Psoas muscle (tissue), 8 donors: ENCODE data around the gene ARHGEF28. TPM values are rescaled to one million over a fixed set of nuclear protein-coding genes. Genes with fewer than 3 reads are reported as not detected.

Experiments
- ATAC-seq, 4 donors: fragments of 200-7000 bp; cut with Tn5 transposase; one replicate each; pipeline ENCODE4 v1.9.1; 2020; ENCODE audit warnings: moderate library complexity in 3 of 4, mild to moderate bottlenecking in 2 of 4
- DNase-seq, 2 donors: peaks; one replicate each; pipeline ENCODE4 v3.0.0-alpha.2; 2020
- H3K27ac ChIP-seq: fragments of 200-600 bp; one replicate; pipeline ENCODE4 v1.8.0; 2022
- H3K27me3 ChIP-seq, 3 donors: fragments of 200-600 bp in 1 of 3; one replicate each; pipeline versions ENCODE4 v1.6.1 to v1.8.0; 2013 to 2022; ENCODE audit warnings: low read length in 2 of 3, mild to moderate bottlenecking in 2 of 3, moderate library complexity in 1 of 3; ENCODE audit not compliant: insufficient read depth in 3 of 3
- H3K36me3 ChIP-seq, 2 donors: fragments of 200-600 bp in 1 of 2; one replicate each; pipeline versions ENCODE4 v1.6.1 to v1.8.0; 2013 to 2022; ENCODE audit warnings: low read depth in 1 of 2, mild to moderate bottlenecking in 1 of 2, moderate library complexity in 1 of 2; ENCODE audit not compliant: insufficient read depth in 1 of 2
- H3K4me1 ChIP-seq: fragments of 200-600 bp; one replicate; pipeline ENCODE4 v1.8.0; 2022
- H3K4me3 ChIP-seq: fragments of 200-600 bp; one replicate; pipeline ENCODE4 v1.8.0; 2022; ENCODE audit warnings: mild to moderate bottlenecking
- H3K9me3 ChIP-seq: fragments of 200-600 bp; one replicate; pipeline ENCODE4 v1.8.0; 2022
- WGBS, 3 donors: extraction: QIAGEN DNeasy Blood & Tissue Kit; methylation state at CpG; one replicate each; pipeline versions ENCODE4 v1.1.6 to v1.1.7; 2013; 5-methylcytosine and 5-hydroxymethylcytosine counted together
- intact Hi-C, 2 donors: fragments of 100-400 bp; cut with DNase I; formaldehyde crosslinking; loops; one replicate each; pipeline versions ENCODE4 v1.11.0 to v1.14.2; 2022
- polyA plus RNA-seq, 3 donors: library from polyadenylated mRNA; stranded (reverse); fragments of 200-250 nt; gene quantifications; one replicate each; pipeline ENCODE4 v1.2.3, GENCODE V29; 2013
- total RNA-seq, 4 donors: library from RNA; stranded (reverse); fragmentation: NEBNext Ultra II Directional in 2 of 4; extraction: Animal tissue kit (Norgen Biotek cat#: 25700) in 2 of 4; gene quantifications; one replicate each; pipeline versions ENCODE4 v1.2.1 to v1.2.4, GENCODE V29; 2021 to 2023
- TF ChIP-seq, protein P1 (sequence below): fragments of 200-600 bp; IDR thresholded peaks from one replicate; pipeline ENCODE4 v1.8.0; 2022; ENCODE audit warnings: antibody characterized with exemption
- donor health status: healthy with polysubstance abuse.
- donor health status: DM: no; HTN: no; CAD: no; lungs with moderate emphysema.
- donor health status: Bipolar disorder and iron deficiency.
- donor health status: healthy.
- donor health status: DM: yes; HTN: yes; CAD: no.
- donor health status: DM: no; HTN: no; CAD: no.
- donor health status: DM: no; HTN: no; CAD: no.
- donor health status: DM: yes; HTN: yes; CAD: no.

The ARHGEF28 gene
- total and polyA plus RNA-seq, 7 donors: 0.39 to 1.3 (median 1.00) TPM

DNA sequence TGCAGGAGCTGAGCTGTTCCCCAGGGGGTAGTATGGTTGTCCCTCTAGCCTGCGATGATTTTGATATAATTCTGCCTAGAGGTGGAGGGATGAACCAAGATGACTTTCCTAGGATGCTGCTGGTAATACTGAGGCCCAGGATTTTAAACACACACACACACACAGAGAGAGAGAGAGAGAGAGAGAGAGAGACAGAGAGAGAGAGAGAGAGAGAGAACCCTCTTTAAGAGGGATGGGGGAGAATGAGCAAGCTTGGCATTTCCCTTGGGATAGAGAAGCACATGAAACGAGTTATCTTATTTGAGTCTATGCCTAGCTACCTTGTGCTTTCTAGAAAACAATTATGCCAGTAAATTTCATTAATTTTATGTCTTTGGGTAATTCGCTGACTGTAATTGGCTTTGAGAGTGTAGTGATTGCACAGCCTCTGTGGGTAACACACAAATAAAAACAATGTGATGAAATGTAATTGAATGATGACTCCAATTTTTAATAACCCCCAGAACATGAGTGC lies 338.4 kb downstream of the ARHGEF28 start:
- no peaks in the 10 kb centered on the region for H3K27me3 ChIP-seq

DNA sequence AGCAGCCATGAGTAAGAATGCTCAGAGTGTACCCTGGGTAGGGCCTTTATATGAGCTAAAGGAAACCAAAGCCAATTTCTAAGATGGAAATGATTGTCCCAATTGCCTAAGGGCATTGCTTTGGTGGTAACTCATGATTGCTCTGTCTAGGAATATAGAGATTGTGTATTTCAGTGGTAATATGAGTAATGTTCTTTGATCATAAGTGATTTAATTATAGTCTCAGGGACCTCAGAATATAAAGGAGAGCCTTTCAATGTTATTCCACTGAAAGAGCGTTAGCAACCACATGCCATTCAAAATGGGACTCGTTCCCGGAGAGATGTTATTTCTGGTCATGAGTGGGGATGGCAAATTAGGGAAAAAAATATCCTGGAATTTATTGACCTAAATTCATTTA lies 340.5 kb downstream of the ARHGEF28 start:
- Histone ChIP-seq H3K36me3 (no peaks in the 10 kb centered on the region), H3K27ac (no peak overlapping the region), H3K9me3 (no peaks in the 10 kb centered on the region), H3K4me3 (no peak overlapping the region), H3K27me3 (no peaks in the 10 kb centered on the region), H3K4me1 (no peaks in the 10 kb centered on the region)
- ATAC-seq: no peak
- WGBS, 3 donors: 54 to 66% (median 62%) methylated on average over 3 of the region's 3 CpGs
- no peak for DNase-seq
- TF ChIP-seq, protein P1, sequence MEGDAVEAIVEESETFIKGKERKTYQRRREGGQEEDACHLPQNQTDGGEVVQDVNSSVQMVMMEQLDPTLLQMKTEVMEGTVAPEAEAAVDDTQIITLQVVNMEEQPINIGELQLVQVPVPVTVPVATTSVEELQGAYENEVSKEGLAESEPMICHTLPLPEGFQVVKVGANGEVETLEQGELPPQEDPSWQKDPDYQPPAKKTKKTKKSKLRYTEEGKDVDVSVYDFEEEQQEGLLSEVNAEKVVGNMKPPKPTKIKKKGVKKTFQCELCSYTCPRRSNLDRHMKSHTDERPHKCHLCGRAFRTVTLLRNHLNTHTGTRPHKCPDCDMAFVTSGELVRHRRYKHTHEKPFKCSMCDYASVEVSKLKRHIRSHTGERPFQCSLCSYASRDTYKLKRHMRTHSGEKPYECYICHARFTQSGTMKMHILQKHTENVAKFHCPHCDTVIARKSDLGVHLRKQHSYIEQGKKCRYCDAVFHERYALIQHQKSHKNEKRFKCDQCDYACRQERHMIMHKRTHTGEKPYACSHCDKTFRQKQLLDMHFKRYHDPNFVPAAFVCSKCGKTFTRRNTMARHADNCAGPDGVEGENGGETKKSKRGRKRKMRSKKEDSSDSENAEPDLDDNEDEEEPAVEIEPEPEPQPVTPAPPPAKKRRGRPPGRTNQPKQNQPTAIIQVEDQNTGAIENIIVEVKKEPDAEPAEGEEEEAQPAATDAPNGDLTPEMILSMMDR: no peak
- intact Hi-C loops: no loop called here

More for the DNA sequence above, 338.4 kb downstream of the ARHGEF28 start:
- Histone ChIP-seq H3K27ac (no peak overlapping the region), H3K9me3 (no peaks in the 10 kb centered on the region), H3K36me3 (no peaks in the 10 kb centered on the region), H3K4me1 (no peaks in the 10 kb centered on the region), H3K4me3 (no peak overlapping the region)
- DNase-seq (no peak), ATAC-seq (no peak)
- WGBS, 3 donors: 66 to 82% (median 76%) methylated on average over 3 of the region's 3 CpGs
- intact Hi-C loops: no loop called here
- TF ChIP-seq, protein P1: no peak

DNA sequence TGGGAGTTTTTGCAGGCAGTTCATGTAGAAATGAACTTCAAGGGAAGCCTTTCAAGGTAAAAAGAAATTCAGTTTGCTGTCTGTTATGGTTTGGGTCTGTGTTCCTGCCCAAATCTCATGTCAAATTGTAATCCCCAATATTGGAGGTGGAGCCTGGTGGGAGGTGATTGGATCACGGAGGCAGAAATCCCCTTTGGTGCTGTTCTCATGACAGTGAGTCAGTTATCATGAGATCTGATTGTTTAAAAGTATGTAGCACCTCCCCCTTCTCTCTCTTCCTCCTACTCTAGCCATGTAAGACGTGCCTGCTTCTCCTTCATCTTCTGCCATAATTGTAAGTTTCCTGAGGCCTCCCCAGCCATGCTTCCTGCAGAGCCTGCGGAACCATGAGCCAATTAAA lies 341.4 kb downstream of the ARHGEF28 start:
- H3K4me3 ChIP-seq: no peak overlapping the region
- H3K9me3 ChIP-seq: no peaks in the 10 kb centered on the region
- intact Hi-C loops: no loop called here
- WGBS, 3 donors: 79 to 96% (median 83%) methylated on average over 3 of the region's 3 CpGs
- ATAC-seq (no peak), DNase-seq (no peak)
- no peaks in the 10 kb centered on the region for H3K36me3 ChIP-seq
- TF ChIP-seq, protein P1: no peak
- no peaks in the 10 kb centered on the region for H3K4me1 ChIP-seq
- no peaks in the 10 kb centered on the region for H3K27me3 ChIP-seq
- H3K27ac ChIP-seq: no peak overlapping the region

DNA sequence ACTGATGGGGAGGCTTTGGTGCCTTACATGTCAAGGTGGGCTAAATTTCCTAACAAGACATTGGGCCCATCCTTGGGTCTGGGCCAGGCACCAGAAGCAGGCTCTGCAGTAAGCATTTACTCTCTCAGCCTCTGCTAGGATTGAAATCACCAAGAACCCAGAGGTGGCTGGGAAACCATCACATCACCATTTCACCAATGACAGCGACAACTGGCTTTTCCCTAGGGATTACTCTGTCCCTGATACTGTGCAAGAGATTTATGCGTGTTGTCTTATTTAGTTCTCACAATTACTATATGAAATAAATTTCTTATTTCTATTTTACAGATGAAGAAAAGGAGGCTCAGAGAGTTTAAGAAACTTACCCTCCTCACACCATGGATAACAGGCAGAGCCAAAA lies 342.2 kb downstream of the ARHGEF28 start:
- Histone ChIP-seq H3K27me3 (no peaks in the 10 kb centered on the region), H3K4me3 (no peak overlapping the region), H3K4me1 (no peaks in the 10 kb centered on the region), H3K27ac (no peak overlapping the region), H3K9me3 (no peaks in the 10 kb centered on the region), H3K36me3 (no peaks in the 10 kb centered on the region)
- ATAC-seq (no peak), DNase-seq (no peak)
- TF ChIP-seq, protein P1: no peak
- intact Hi-C loops: no loop called here
- 64 to 80% (median 64%) methylated on average over 2 of the region's 2 CpGs for WGBS, 3 donors

DNA sequence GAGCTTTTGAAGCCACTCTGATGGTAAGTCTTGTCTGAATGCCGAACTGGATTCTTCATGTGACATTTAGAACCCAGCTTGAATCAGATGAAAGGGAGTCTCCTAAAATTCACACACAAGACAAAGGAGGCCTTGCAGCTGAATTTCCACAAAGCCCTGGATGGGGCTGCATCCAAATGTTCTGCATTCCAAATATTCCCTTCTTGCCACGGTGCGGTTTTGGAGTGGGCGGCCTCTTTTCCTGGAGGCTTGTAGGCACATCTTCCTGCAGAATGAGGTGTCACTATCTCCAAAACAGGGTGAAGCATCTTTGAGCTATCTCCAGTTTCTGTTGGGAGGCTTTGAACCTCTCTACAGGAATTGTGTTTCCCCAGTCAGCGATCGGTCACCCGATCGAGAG lies 342.7 kb downstream of the ARHGEF28 start:
- H3K4me1 ChIP-seq: no peaks in the 10 kb centered on the region
- no peak overlapping the region for H3K4me3 ChIP-seq
- intact Hi-C loops: no loop called here
- TF ChIP-seq, protein P1: no peak
- DNase-seq: no peak
- no peaks in the 10 kb centered on the region for H3K9me3 ChIP-seq
- no peaks in the 10 kb centered on the region for H3K36me3 ChIP-seq
- H3K27ac ChIP-seq: no peak overlapping the region
- 30 to 36% (median 33%) methylated on average over 8 of the region's 8 CpGs for WGBS, 3 donors
- no peaks in the 10 kb centered on the region for H3K27me3 ChIP-seq
- no peak for ATAC-seq
